Measurements from ENCODE around the gene MYO5C. TPM values are rescaled to one million over a fixed set of nuclear protein-coding genes. Genes with fewer than 3 reads are reported as not detected.

The MYO5C gene
- total and polyA plus RNA-seq, 2 of the 8 experiments (the other 6 are each of a cell fraction or from before 2014, with no cell fraction given), result 8.2 to 26.7 TPM

GRCh38 chr15:52337198-52337853 lies 41.7 kb upstream of the MYO5C start:
- POLR2A ChIA-PET (ENCODE audit: partially characterized antibody), result no interaction called here
- DNase-seq (ENCODE audit: low read depth in 1 of 2, low spot score in 2 of 2) (no peak), FAIRE-seq (no peak)
- TF ChIP-seq GABPA (IDR thresholded peaks at IDR 0.05; ENCODE audit: borderline replicate concordance, insufficient read depth, low read length) (no peak), PHF8 (conservative IDR thresholded peaks at IDR 0.05; ENCODE audit: low read depth, low read length) (no peak), CHD2 (IDR thresholded peaks at IDR 0.05; ENCODE audit: low read length) (no peak), CBX8 (IDR thresholded peaks at IDR 0.05; ENCODE audit: borderline replicate concordance, low read depth, low read length) (no peak), POU5F1 (IDR thresholded peaks at IDR 0.05; ENCODE audit: low read depth, low read length) (no peak)
- TF ChIP-seq, protein P1, sequence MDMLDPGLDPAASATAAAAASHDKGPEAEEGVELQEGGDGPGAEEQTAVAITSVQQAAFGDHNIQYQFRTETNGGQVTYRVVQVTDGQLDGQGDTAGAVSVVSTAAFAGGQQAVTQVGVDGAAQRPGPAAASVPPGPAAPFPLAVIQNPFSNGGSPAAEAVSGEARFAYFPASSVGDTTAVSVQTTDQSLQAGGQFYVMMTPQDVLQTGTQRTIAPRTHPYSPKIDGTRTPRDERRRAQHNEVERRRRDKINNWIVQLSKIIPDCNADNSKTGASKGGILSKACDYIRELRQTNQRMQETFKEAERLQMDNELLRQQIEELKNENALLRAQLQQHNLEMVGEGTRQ (IDR thresholded peaks at IDR 0.05; ENCODE audit: low read length), result no peak
- TF ChIP-seq, protein P2, sequence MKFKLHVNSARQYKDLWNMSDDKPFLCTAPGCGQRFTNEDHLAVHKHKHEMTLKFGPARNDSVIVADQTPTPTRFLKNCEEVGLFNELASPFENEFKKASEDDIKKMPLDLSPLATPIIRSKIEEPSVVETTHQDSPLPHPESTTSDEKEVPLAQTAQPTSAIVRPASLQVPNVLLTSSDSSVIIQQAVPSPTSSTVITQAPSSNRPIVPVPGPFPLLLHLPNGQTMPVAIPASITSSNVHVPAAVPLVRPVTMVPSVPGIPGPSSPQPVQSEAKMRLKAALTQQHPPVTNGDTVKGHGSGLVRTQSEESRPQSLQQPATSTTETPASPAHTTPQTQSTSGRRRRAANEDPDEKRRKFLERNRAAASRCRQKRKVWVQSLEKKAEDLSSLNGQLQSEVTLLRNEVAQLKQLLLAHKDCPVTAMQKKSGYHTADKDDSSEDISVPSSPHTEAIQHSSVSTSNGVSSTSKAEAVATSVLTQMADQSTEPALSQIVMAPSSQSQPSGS (IDR thresholded peaks at IDR 0.05; ENCODE audit: low read length), result no peak

More at GRCh38 chr15:52337198-52337853, 41.7 kb upstream of the MYO5C start:
- Histone ChIP-seq H3K4me2 (ENCODE audit: insufficient read depth in 1 of 2, low read depth in 2 of 2, low read length in 2 of 2) (no peak overlapping the region; a peak in 1 of 4 replicates), H2BK15ac (ENCODE audit: low read length) (no peak overlapping the region), H3K79me2 (ENCODE audit: control insufficient read depth in 1 of 2, insufficient read depth in 2 of 2, low read length in 2 of 2) (no peaks in the 10 kb centered on the region), H4K91ac (replicated peaks; ENCODE audit: insufficient read length, low read length) (no peak overlapping the region), H2BK12ac (ENCODE audit: low read depth, low read length) (no peak overlapping the region), H3K23ac (ENCODE audit: insufficient read length) (no peak overlapping the region), H2AFZ (ENCODE audit: low read length) (no peak overlapping the region), H4K8ac (ENCODE audit: extremely low read depth, insufficient read depth, low read length) (no peak overlapping the region), H3K4me1 (replicated peaks in 1 of 4; ENCODE audit: control insufficient read depth in 3 of 4, insufficient read depth in 4 of 4, low read length in 3 of 4) (peaks cover 0 to 14% (median 6%) of the 10 kb centered on the region in 4 experiments; a peak in 5 of 7 replicates), H3K23me2 (ENCODE audit: low read depth, low read length) (no peaks in the 10 kb centered on the region), H4K5ac (ENCODE audit: insufficient read length, low read depth, low read length) (no peak overlapping the region), H3K9ac (replicated peaks in 1 of 4; ENCODE audit: extremely low read depth in 1 of 4, low read depth in 3 of 4, low read length in 3 of 4) (no peak overlapping the region), H3K79me1 (ENCODE audit: low read depth, low read length) (no peaks in the 10 kb centered on the region), H2AK5ac (ENCODE audit: low read depth, low read length) (no peak overlapping the region), H2BK120ac (replicated peaks; ENCODE audit: low read depth, low read length) (no peak overlapping the region), H2BK5ac (ENCODE audit: low read depth, low read length) (no peak overlapping the region), H3K27me3 (replicated peaks in 1 of 4; ENCODE audit: control insufficient read depth in 3 of 4, extremely low read depth in 1 of 4, insufficient read depth in 3 of 4, low read length in 3 of 4) (no peaks in the 10 kb centered on the region), H2BK20ac (ENCODE audit: low read length) (no peak overlapping the region), H3K27ac (ENCODE audit: low read depth, low read length) (no peak overlapping the region), H3K56ac (replicated peaks; ENCODE audit: insufficient read length, low read depth, low read length) (no peak overlapping the region), H4K20me1 (replicated peaks in 1 of 2; ENCODE audit: control insufficient read depth in 1 of 2, insufficient read depth in 2 of 2, low read length in 2 of 2) (no peaks in the 10 kb centered on the region), H3K4ac (replicated peaks; ENCODE audit: insufficient read length, low read depth, low read length) (no peak overlapping the region), H3K4me3 (ENCODE audit: extremely low read depth in 1 of 4, insufficient read depth in 2 of 4, low read depth in 3 of 4, low read length in 4 of 4) (no peak overlapping the region), H3K36me3 (ENCODE audit: control insufficient read depth in 2 of 4, insufficient read depth in 4 of 4, low read length in 3 of 4) (no peaks in the 10 kb centered on the region), H3K18ac (ENCODE audit: extremely low read depth, low read length) (no peak overlapping the region), H3K9me3 (ENCODE audit: insufficient read depth in 2 of 2, low read depth in 1 of 2, low read length in 1 of 2) (no peaks in the 10 kb centered on the region), H3K14ac (ENCODE audit: insufficient read length) (no peak overlapping the region)
- CTCF ChIA-PET (ENCODE audit: partially characterized antibody), result interaction anchor here (1.0 kb wide), 1 partner anchor 80 kb away, joined by 3 read pairs; no protein-coding TSS in a partner anchor
- 70% methylated on average over 5 of the region's 5 CpGs; no CpG with 5 or more reads in 1 of the 2 experiments for WGBS, 2 experiments (ENCODE audit: extremely low coverage in 1 of 2, insufficient coverage in 1 of 2, insufficient read length in 1 of 2, insufficient replicate concordance in 2 of 2, low coverage in 1 of 2, low lambda C conversion rate in 2 of 2, missing lambda C conversion rate in 1 of 2)

Data from H1 (cell line).